ENCODE measurements around the gene C6orf47.

The C6orf47 gene

DNA sequence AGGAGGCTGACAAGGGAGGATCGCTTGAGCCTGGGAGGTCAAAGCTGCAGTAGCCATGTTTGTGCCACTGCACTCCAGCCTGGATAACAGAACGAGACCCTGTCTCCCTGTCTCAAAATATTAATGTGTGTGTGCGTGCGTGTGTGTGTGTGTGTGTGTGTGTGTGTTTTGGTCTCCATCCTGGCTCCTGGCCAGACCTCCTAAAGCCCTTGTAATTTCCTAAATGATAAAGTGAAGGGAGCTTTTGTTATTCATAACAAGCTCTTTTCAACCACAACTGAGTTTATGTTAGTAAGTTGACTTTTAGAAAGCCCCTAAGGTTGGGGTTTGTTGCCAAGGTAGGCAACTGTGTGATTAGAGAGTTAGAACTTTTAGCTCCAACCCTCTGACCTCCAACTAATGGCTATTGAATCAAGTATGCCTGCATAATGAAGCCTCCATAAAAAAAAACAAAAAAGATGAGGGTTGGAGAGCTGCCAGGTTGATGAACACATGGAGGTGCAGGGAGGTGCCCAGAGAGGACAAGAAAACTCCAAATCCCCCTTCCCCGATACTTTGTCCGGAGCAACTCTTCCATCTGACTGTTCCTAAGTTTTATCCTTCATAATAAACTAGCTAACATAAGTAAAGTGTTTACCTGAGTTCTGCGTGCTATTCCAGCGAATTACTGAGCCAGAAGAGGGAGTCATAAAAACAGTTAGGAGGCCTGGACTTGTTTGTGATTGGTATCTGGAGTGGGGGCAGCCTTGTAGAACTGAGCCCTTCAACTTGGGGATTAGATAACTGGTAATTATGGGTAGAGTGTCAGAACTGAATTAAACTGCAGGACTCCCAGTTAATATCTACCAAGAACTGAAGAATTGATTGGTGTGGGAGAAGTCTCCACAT, 50.8 kb downstream of the C6orf47 start:
- peak; percentile 31 for DNase-seq
